ENCODE data around the gene FOXO3. TPM values are rescaled to one million over a fixed set of nuclear protein-coding genes. Genes with fewer than 3 reads are reported as not detected.

FOXO3 gene
- total RNA-seq (15.7 and 16.9 TPM in 2 replicates), polyA plus RNA-seq (13.6 and 14.4 TPM in 2 replicates), polyA minus RNA-seq (48.0 and 60.3 TPM in 2 replicates), Bru-seq, nascent RNA (percentile 80 among the genes with signal in this experiment), BruChase-seq, experiment 1, labeled RNA remaining after a 6-hour chase (percentile 63 among the genes with signal in this experiment), BruChase-seq, experiment 2, labeled RNA remaining after a 2-hour chase (percentile 66 among the genes with signal in this experiment)
- polyA plus RNA-seq (2011; cell fraction: cytosol; rRNA removed): 9.0 and 10.2 TPM in 2 replicates
- polyA plus RNA-seq (2011; cell fraction: nucleus; rRNA removed): 9.9 and 13.5 TPM in 2 replicates
- polyA plus RNA-seq (2012): 9.1 and 10.3 TPM in 2 replicates
- polyA minus RNA-seq (2011; cell fraction: cytosol; rRNA and poly(A)+ RNA removed): 23.9 TPM
- polyA minus RNA-seq (2011; cell fraction: nucleus; rRNA and poly(A)+ RNA removed): 26.5 and 28.2 TPM in 2 replicates
- long read RNA-seq, full-length matches to known transcripts: 18 of 54 reads
- long read RNA-seq, partial matches to known transcripts: 8 of 54 reads
- long read RNA-seq, other reads (novel, unspliced or antisense): 28 of 54 reads

- Histone ChIP-seq H3K9ac (replicated peaks; ENCODE audit: extremely low read depth, insufficient read depth, low read length) (peak within 1 kb of the TSS; percentile 78), H3K27me3 (ENCODE audit: control insufficient read depth in 2 of 2, insufficient read depth in 2 of 2, low read length in 2 of 2) (no peaks in the 10 kb centered on the region), H3K4me3 (replicated peaks in 1 of 3; ENCODE audit: insufficient read depth in 1 of 3, low read depth in 1 of 3, low read length in 3 of 3) (peak within 1 kb of the TSS; percentile 61 to 76 (median 72)), H3K9me3 (replicated peaks; ENCODE audit: control insufficient read depth, insufficient read depth, low read length) (no peaks in the 10 kb centered on the region), H3K4me1 (ENCODE audit: control insufficient read depth, extremely low read depth, insufficient read depth, low read length) (peaks cover 43% of the 10 kb centered on the region), H3K79me2 (ENCODE audit: control insufficient read depth, insufficient read depth, low read length) (peaks cover 5% of the 10 kb centered on the region), H3K4me2 (ENCODE audit: insufficient read depth, low read length) (peak within 1 kb of the TSS; percentile 86), H4K20me1 (replicated peaks; ENCODE audit: control insufficient read depth, extremely low read depth, insufficient read depth, low read length) (no peaks in the 10 kb centered on the region), H3K27ac (ENCODE audit: insufficient read depth, low read depth, low read length) (peak within 1 kb of the TSS; percentile 83), H3K36me3 (ENCODE audit: control insufficient read depth in 2 of 2, extremely low read depth in 1 of 2, insufficient read depth in 2 of 2, low read length in 2 of 2) (no peaks in the 10 kb centered on the region), H2AFZ (ENCODE audit: low read depth, low read length) (peak within 1 kb of the TSS; percentile 77), H3K9me1 (replicated peaks; ENCODE audit: control insufficient read depth, extremely low read depth, insufficient read depth, low read length) (no peaks in the 10 kb centered on the region)
- BruUV-seq (replicated peaks): no TSS peak
- TF ChIP-seq POLR2A (IDR thresholded peaks at IDR 0.05; ENCODE audit: low read depth, low read length): peak; percentile 89
- TF ChIP-seq MYC (IDR thresholded peaks at IDR 0.05; ENCODE audit: low read depth, low read length): no peak
- TF ChIP-seq CTCF (IDR thresholded peaks at IDR 0.05; ENCODE audit: extremely low read depth in 1 of 2, insufficient read depth in 1 of 2, low read depth in 1 of 2, low read length in 2 of 2): no peak
- peak; percentile 86 for TF ChIP-seq POLR2AphosphoS5 (IDR thresholded peaks at IDR 0.05; ENCODE audit: insufficient read depth, low read depth, low read length)
- DNase-seq (ENCODE audit: low read depth, low spot score): peak; percentile 90
- intact Hi-C loops (cut with micrococcal nuclease) (loop anchor here (1.0 to 10.0 kb wide), 2 partner anchors 178 to 1624 kb away; partner anchors contain the start of gene CDC40), dilution Hi-C loops (cut with MboI; ENCODE audit: extremely low pct_ligation_motif_present, low sequenced_read_pairs) (no loop called here)
- POLR2A ChIA-PET: interaction anchor here (0.8 to 2.0 kb wide), 4 partner anchors 22 to 603 kb away, joined by 3 to 11 read pairs (median 4); partner anchors contain the start of gene SEC63
- CTCF ChIA-PET: interaction anchor here (0.5 to 6.9 kb wide), 9 partner anchors 16 to 333 kb away, joined by 3 to 38 read pairs (median 6); no protein-coding TSS in a partner anchor
- peak; percentile 58 for FAIRE-seq
Observed at GRCh38 chr6:108560463-108561308, at the start of gene FOXO3. Gene FOXO3 (plus strand): TSS chr6:108560917. CDS start chr6:108561209, 292 bp downstream.
